ENCODE measurements around the gene SYTL3.

The SYTL3 gene

GRCh38 chr6:158771399-158772152, 121.7 kb downstream of the SYTL3 start:
- Histone ChIP-seq H3K4me3 (ENCODE audit: low read depth, low read length) (no peak overlapping the region), H3K27me3 (replicated peaks) (no peaks in the 10 kb centered on the region), H3K27ac (no peak overlapping the region), H3K36me3 (replicated peaks) (peaks cover 74% of the 10 kb centered on the region)
- TF ChIP-seq CTCF (IDR thresholded peaks at IDR 0.05; ENCODE audit: low read depth, low read length, missing control alignments): no peak
- in situ Hi-C loops (cut with HindIII; ENCODE audit: low pct_ligation_motif_present, low sequenced_read_pairs): no loop called here
- DNase-seq: no peak

- no peak for DNase-seq
- no peak overlapping the region for H3K27ac ChIP-seq
- peaks cover 73% of the 10 kb centered on the region for H3K36me3 ChIP-seq (replicated peaks)
- no peak for TF ChIP-seq CTCF (IDR thresholded peaks at IDR 0.05; ENCODE audit: low read depth, low read length, missing control alignments)
- in situ Hi-C loops (cut with HindIII; ENCODE audit: low pct_ligation_motif_present, low sequenced_read_pairs): no loop called here
- no peak overlapping the region for H3K4me3 ChIP-seq (ENCODE audit: low read depth, low read length)
- no peaks in the 10 kb centered on the region for H3K27me3 ChIP-seq (replicated peaks)
These were observed 122.3 kb downstream of the SYTL3 start for GRCh38 chr6:158772172-158772571.

- H3K27me3 ChIP-seq (replicated peaks): no peaks in the 10 kb centered on the region
- in situ Hi-C loops (cut with HindIII; ENCODE audit: low pct_ligation_motif_present, low sequenced_read_pairs): no loop called here
- H3K27ac ChIP-seq: no peak overlapping the region
- H3K36me3 ChIP-seq (replicated peaks): peaks cover 74% of the 10 kb centered on the region
- TF ChIP-seq CTCF (IDR thresholded peaks at IDR 0.05; ENCODE audit: low read depth, low read length, missing control alignments): no peak
- DNase-seq: no peak
- H3K4me3 ChIP-seq (ENCODE audit: low read depth, low read length): no peak overlapping the region
These were observed 123.1 kb downstream of the SYTL3 start for GRCh38 chr6:158772851-158773371.

GRCh38 chr6:158773581-158774449, 124.0 kb downstream of the SYTL3 start:
- TF ChIP-seq CTCF (IDR thresholded peaks at IDR 0.05; ENCODE audit: low read depth, low read length, missing control alignments): no peak
- Histone ChIP-seq H3K36me3 (replicated peaks) (peaks cover 71% of the 10 kb centered on the region), H3K27ac (no peak overlapping the region), H3K27me3 (replicated peaks) (no peaks in the 10 kb centered on the region), H3K4me3 (ENCODE audit: low read depth, low read length) (no peak overlapping the region)
- in situ Hi-C loops (cut with HindIII; ENCODE audit: low pct_ligation_motif_present, low sequenced_read_pairs): no loop called here
- peak; percentile 4 for DNase-seq

DNA sequence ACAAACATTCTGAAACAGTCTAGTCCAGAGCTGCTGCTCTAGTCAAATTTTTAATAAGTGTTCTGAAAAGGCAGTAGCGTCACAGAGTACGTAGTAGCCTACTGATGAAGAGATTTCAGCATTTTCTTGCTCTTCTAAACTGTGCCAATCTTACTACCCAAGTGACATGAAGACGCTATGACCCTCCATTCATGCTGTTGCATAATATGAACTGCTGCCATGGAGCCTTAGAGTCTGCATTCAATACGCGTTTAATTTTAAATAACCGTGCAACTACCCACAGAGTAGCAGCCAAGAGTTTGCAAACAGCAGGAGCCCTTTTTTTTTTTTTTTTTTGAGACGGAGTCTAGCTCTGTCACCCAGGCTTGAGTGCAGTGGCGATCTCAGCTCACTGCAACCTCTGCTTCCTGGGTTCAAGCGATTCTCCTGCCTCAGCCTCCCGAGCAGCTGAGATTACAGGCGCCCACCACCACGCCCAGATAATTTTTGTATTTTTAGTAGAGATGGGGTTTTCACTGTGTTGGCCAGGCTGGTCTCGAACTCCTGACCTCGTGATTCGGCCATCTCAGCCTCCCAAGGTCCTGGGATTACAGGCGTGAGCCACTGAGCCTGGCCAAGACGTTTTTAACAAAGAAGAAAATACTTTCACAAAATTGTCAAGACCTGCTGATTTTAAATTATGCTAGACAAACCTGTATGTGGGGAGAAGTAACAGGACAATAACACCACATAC, 125.0 kb downstream of the SYTL3 start:
- no peak for DNase-seq

More for the DNA sequence above, 125.0 kb downstream of the SYTL3 start:
- in situ Hi-C loops (cut with HindIII; ENCODE audit: low pct_ligation_motif_present, low sequenced_read_pairs): no loop called here
- no peak for TF ChIP-seq CTCF (IDR thresholded peaks at IDR 0.05; ENCODE audit: low read depth, low read length, missing control alignments)
- Histone ChIP-seq H3K4me3 (ENCODE audit: low read depth, low read length) (no peak overlapping the region), H3K27me3 (replicated peaks) (no peaks in the 10 kb centered on the region), H3K36me3 (replicated peaks) (peaks cover 64% of the 10 kb centered on the region), H3K27ac (no peak overlapping the region)
